Islet of Langerhans (tissue), 1 donor: ENCODE results near the gene AGBL4.
"Not testable (repeated sequence)": the region's sequence is repeated elsewhere in the genome, so short reads cannot be mapped to it uniquely, and the experiment has no call there.

Source experiments
- FAIRE-seq: peaks from one replicate; lab custom pipeline; 2011; peaks lifted over from hg19 to GRCh38; lab: Jason Lieb, UNC

AGBL4 gene

GRCh38 chr1:49302400-49302799, 721.4 kb downstream of the AGBL4 start:
- not testable (repeated sequence) for FAIRE-seq

DNA sequence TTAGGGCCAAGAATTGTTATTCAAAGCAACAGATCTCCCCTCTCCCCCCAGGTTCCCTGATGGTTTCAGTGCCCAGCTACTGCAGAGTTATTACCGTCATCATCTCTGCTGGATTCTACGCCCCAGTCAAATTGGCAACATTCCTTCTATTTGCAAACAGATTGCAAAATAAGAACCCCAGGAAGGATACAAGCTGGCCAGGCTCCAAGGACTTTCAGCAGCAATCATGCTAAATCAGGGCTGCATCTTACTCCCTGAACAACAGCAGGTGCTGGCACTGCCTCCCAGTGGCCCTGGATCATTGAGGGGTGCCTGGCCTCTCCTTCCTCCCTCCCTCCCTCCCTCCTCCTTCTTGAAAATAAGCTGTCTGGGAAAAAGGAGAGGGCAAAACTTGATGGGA, 725.5 kb downstream of the AGBL4 start:
- FAIRE-seq, result no peak

- FAIRE-seq, result no peak
These were observed 726.0 kb downstream of the AGBL4 start for GRCh38 chr1:49297783-49298182.

DNA sequence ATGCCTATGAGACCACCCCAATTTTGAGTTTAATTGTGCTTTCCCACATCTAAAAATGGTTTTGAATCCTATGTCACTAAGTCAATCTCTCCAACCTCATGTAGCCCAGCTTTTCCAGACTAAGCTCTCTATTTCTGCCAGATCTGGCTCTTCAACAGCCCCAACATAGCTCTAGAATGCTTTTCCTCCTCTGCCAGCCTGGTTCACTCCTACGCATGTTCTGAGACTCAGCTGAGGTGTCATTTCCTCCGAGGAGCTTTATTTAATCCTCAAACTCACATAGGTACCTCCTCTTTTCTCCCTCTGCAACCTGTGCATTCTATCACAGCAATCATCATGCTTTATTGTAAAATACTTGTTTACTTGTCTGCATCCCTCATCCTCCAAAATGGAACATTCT, 729.2 kb downstream of the AGBL4 start:
- FAIRE-seq, result no peak

GRCh38 chr1:49293016-49293415, 730.7 kb downstream of the AGBL4 start:
- FAIRE-seq, result no peak

DNA sequence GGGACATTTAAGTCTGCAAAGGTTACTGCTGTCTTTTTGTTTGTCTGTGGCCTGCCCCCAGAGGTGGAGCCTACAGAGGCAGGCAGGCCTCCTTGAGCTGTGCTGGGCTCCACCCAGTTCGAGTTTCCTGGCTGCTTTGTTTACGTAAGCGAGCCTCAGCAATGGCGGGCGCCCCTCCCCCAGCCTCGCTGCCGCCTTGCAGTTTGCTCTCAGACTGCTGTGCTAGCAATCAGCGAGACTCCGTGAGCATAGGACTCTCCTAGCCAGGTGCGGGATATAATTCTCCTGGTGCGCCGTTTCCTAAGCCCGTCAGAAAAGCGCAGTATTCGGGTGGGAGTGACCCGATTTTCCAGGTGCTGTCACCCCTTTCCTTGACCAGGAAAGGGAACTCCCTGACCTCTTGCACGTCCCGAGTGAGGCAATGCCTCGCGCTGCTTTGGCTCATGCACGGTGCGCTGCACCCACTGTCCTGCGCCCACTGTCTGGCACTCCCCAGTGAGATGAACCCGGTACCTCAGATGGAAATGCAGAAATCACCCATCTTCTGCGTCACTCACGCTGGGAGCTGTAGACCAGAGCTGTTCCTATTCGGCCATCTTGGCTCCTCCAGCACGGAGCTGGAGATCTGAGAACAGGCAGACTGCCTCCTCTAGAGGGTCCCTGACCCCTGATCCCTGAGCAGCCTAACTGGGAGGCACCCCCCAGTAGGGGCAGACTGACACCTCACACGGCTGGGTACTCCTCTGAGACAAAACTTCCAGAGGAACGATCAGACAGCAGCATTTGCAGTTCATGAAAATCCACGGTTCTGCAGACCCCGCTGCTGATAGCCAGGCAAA, 766.3 kb downstream of the AGBL4 start:
- FAIRE-seq, result not testable (repeated sequence)

DNA sequence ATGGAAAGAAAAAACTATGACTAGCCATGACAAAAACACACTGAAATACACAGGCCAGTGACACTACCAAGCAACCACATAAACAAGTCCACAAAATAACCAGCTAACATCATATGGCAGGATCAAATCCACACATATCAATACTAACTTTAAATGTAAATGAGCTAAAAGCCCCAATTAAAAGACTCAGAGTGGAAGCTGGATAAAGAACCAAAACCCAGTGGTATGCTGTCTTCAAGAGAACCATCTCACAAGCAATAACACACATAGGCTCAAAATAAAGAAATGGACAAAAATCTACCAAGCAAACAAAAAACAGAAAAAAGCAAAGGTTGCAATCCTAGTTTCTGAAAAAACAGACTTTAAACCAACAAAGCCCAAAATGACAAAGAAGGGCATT, 770.8 kb downstream of the AGBL4 start:
- no peak for FAIRE-seq

- no peak for FAIRE-seq
These were observed 772.6 kb downstream of the AGBL4 start for GRCh38 chr1:49251019-49251784.

DNA sequence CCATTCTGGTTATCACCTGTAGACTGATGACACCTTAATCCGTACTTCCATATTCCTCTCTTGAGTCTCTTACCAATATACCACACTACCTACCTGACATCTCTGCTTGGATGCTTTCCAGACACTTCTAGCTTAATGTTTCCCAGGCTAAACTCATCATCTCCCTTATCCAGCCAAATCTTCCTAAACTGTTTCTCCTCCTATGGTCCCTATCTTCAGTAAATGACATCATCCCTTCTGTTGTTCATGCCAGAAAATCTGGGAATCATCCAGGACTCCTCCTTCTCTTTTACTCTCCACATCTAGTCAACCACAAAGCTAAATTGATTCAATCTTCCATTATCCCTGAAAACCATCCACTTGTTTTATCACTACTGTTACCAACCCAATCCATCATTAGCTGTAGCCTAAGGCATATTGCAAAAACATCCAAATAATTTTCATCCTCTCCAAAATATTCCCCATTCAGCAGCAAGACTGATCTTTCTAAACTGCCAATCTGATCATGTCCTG, 783.0 kb downstream of the AGBL4 start:
- FAIRE-seq, result no peak

GRCh38 chr1:49234988-49235387, 788.8 kb downstream of the AGBL4 start:
- FAIRE-seq, result no peak

GRCh38 chr1:49229555-49229954, 794.2 kb downstream of the AGBL4 start:
- no peak for FAIRE-seq

DNA sequence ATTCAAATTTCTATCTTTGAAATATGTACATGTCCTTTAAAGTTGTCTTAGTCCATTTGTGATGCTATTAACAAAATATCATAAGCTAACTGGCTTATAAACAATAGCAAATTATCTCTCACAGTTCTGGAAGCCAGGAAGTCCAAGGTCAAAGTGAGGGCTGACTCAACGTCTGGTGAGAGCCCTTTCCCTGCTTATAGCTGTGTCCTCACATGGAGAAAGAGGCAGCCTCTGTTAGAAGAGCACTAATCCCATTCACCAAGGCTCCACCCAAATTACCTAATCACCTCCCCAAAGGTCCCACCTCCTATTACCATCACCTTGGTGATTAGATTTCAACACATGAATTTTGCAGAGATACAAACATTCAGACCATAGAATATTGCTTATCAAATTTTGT, 797.0 kb downstream of the AGBL4 start:
- no peak for FAIRE-seq

DNA sequence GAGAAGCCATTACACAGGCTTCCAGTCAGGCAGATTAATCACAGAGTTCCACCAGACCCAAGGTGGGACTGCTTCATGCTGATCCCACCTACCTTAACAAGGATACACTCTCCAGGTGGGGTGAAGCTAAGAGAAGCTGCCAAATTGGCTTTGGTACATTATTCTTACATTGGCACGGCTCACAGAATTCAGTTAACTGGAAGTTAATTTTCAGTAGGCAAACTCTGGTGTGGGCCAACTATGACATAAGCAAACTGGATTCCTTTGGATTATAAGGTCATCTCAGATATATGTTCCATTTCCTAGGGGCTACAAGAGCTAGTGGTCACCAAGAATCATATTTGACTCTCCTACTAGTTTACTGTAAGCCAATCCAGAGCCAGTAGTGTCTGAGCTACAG, 798.3 kb downstream of the AGBL4 start:
- no peak for FAIRE-seq

GRCh38 chr1:49213301-49213700, 810.5 kb downstream of the AGBL4 start:
- FAIRE-seq, result no peak

GRCh38 chr1:49208712-49209111, 815.0 kb downstream of the AGBL4 start:
- FAIRE-seq, result no peak

GRCh38 chr1:49204720-49205119, 819.0 kb downstream of the AGBL4 start:
- FAIRE-seq, result no peak

GRCh38 chr1:49200738-49201137, 823.0 kb downstream of the AGBL4 start:
- FAIRE-seq, result no peak

DNA sequence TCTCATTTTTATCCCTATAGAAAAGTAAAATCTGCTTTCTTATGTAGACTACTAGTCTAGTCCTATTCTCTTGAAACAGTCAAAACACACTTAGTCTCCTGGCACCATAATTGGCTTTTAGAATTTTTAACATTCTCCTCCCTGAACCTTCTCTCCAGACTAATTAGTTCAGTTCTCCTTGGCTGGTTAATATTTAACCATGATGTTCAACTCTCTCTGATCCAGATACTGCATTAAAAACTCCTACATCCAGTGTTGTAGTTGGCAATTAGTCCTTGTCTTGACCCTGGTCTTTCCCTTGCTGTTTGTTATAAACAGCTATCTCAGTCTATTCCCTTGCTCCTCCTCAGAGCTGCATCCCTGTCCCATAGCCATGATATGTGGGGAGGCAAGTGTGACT, 824.2 kb downstream of the AGBL4 start:
- FAIRE-seq, result peak; percentile 89

DNA sequence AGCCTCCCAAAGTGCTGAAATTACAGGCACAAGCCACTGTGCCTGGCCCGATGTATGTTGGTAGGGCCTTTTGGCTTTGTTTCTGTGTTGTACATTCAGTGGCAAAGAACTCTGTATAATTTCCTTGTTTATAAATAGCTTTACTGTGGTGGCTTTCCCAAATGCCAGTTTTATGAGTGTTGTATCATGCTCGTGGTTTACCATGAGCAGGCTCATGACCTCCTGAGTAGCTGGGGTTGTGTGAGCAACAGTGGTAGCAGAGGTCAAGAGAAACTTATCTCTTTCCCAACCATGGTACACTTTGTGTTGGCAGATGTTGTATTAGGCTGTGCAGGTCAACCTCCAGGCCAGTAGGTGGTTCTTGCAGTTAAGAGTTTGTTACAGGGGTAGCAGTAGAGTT, 826.7 kb downstream of the AGBL4 start:
- FAIRE-seq, result no peak

GRCh38 chr1:49190138-49190537, 833.6 kb downstream of the AGBL4 start:
- no peak for FAIRE-seq

GRCh38 chr1:49187056-49187455, 836.7 kb downstream of the AGBL4 start:
- FAIRE-seq, result no peak

DNA sequence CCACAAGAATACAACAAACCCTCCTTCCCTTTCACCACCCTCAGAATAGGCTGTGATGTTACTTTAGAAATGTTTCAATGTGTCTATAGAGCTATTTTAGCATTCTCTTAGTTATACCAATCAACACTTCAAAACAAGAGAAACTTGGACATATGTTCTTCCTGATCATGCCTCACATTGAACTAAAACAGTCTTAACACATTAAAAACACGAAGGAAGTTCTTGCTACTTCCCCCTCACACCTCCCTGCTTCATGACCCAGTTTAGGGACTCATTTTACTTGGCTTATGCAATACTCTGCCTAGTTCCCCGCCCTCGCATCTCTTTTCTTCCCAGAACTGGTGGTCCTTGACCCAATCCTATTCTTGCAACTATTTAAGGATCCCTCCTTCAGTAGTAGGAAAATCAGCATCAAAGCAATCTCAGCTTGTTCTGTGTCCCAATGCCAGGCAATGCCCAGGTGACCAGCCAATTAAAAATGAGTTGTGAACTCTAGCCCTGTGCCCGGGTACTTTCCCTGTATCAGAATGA, 838.2 kb downstream of the AGBL4 start:
- FAIRE-seq, result no peak

DNA sequence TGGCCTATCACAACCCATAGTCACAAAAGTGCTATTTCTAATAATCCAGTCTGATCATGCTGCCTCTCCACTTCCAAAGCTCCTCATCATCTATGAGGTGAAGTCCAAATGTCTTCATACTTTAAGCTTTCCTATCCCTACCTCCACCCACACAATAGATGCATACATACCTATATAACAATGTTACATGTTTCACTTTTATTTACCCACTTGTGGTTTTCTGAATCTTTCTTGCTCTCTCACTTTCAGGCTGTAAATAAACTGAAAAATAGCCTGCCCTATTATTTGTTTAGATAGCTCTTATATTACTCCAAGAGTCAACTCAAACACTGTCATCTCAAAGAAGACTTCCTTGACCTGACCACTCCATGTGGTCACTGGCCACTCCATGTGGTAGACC, 840.3 kb downstream of the AGBL4 start:
- FAIRE-seq, result no peak
